Measurements from ENCODE around the gene CCDC117.

GRCh38 chr22:28793976-28794584 lies 21.6 kb downstream of the CCDC117 start:
- TF ChIP-seq CTCF (IDR thresholded peaks at IDR 0.05) (no peak), ZFX (IDR thresholded peaks at IDR 0.05; ENCODE audit: borderline replicate concordance) (no peak)
